Measurements from ENCODE around the gene YOD1. TPM values are rescaled to one million over a fixed set of nuclear protein-coding genes. Genes with fewer than 3 reads are reported as not detected.

The YOD1 gene
- total and polyA plus RNA-seq, 2 donors: 10.5 to 11.5 TPM

- no peak for DNase-seq (ENCODE audit: low read depth in 6 of 9, low spot score in 9 of 9)
- 94% methylated on average over 5 of the region's 5 CpGs for WGBS
- Histone ChIP-seq H3K27me3 (ENCODE audit: control insufficient read depth in 2 of 2, insufficient read depth in 1 of 2, low read length in 1 of 2) (no peaks in the 10 kb centered on the region), H3K9me3 (ENCODE audit: control insufficient read depth in 2 of 2, insufficient read depth in 1 of 2, low read length in 1 of 2) (no peaks in the 10 kb centered on the region), H3K4me1 (ENCODE audit: control insufficient read depth in 2 of 2, insufficient read depth in 2 of 2, low read length in 2 of 2) (no peaks in the 10 kb centered on the region), H3K27ac (ENCODE audit: low read depth in 1 of 2, low read length in 1 of 2) (no peak overlapping the region), H3K4me3 (ENCODE audit: low read length in 2 of 2) (no peak overlapping the region), H3K36me3 (ENCODE audit: control insufficient read depth in 2 of 2, insufficient read depth in 2 of 2, low read length in 1 of 2) (no peaks in the 10 kb centered on the region)
Measured at GRCh38 chr1:207001492-207002245, 49.3 kb downstream of the YOD1 start.

- Histone ChIP-seq H3K4me3 (ENCODE audit: low read length in 2 of 2) (no peak overlapping the region), H3K27ac (ENCODE audit: low read depth in 1 of 2, low read length in 1 of 2) (no peak overlapping the region), H3K9me3 (ENCODE audit: control insufficient read depth in 2 of 2, insufficient read depth in 1 of 2, low read length in 1 of 2) (no peaks in the 10 kb centered on the region), H3K36me3 (ENCODE audit: control insufficient read depth in 2 of 2, insufficient read depth in 2 of 2, low read length in 1 of 2) (no peaks in the 10 kb centered on the region), H3K4me1 (ENCODE audit: control insufficient read depth in 2 of 2, insufficient read depth in 2 of 2, low read length in 2 of 2) (no peaks in the 10 kb centered on the region), H3K27me3 (ENCODE audit: control insufficient read depth in 2 of 2, insufficient read depth in 1 of 2, low read length in 1 of 2) (no peaks in the 10 kb centered on the region)
- no peak for DNase-seq (ENCODE audit: low read depth in 6 of 9, low spot score in 9 of 9)
- 77% methylated on average over 5 of the region's 5 CpGs for WGBS
Measured at GRCh38 chr1:207000651-207001291, 50.2 kb downstream of the YOD1 start.

GRCh38 chr1:206998816-206999215 lies 52.2 kb downstream of the YOD1 start:
- Histone ChIP-seq H3K9me3 (ENCODE audit: control insufficient read depth in 2 of 2, insufficient read depth in 1 of 2, low read length in 1 of 2) (no peaks in the 10 kb centered on the region), H3K4me1 (ENCODE audit: control insufficient read depth in 2 of 2, insufficient read depth in 2 of 2, low read length in 2 of 2) (no peaks in the 10 kb centered on the region), H3K36me3 (ENCODE audit: control insufficient read depth in 2 of 2, insufficient read depth in 2 of 2, low read length in 1 of 2) (no peaks in the 10 kb centered on the region), H3K4me3 (ENCODE audit: low read length in 2 of 2) (no peak overlapping the region), H3K27me3 (ENCODE audit: control insufficient read depth in 2 of 2, insufficient read depth in 1 of 2, low read length in 1 of 2) (no peaks in the 10 kb centered on the region), H3K27ac (ENCODE audit: low read depth in 1 of 2, low read length in 1 of 2) (no peak overlapping the region)
- 95% methylated on average over 2 of the region's 2 CpGs for WGBS
- DNase-seq (ENCODE audit: low read depth in 6 of 9, low spot score in 9 of 9): no peak

Other genes starting within 250 kb of the YOD1 start
- 0.05 TPM for gene IL20, start 185.6 kb downstream of the YOD1 start, total RNA-seq
- gene IL20, start 185.6 kb downstream of the YOD1 start, polyA plus RNA-seq: 0.66 TPM
- gene IL24, start 153.8 kb downstream of the YOD1 start, total RNA-seq: 0.09 TPM
- gene IL24, start 153.8 kb downstream of the YOD1 start, polyA plus RNA-seq: 0.50 TPM
- 38.9 TPM for gene FCMR, start 129.3 kb downstream of the YOD1 start, total RNA-seq
- 59.0 TPM for gene FCMR, start 129.3 kb downstream of the YOD1 start, polyA plus RNA-seq
- 0.24 TPM for gene PIGR, start 104.7 kb downstream of the YOD1 start, total RNA-seq
- gene PIGR, start 104.7 kb downstream of the YOD1 start, polyA plus RNA-seq: 1.1 TPM
- gene FCAMR, start 80.7 kb downstream of the YOD1 start, total RNA-seq: 0.19 TPM
- 0.43 TPM for gene FCAMR, start 80.7 kb downstream of the YOD1 start, polyA plus RNA-seq
- gene C1orf116, start 18.5 kb downstream of the YOD1 start, total RNA-seq: 0.05 TPM
- 0.98 TPM for gene C1orf116, start 18.5 kb downstream of the YOD1 start, polyA plus RNA-seq
- gene PFKFB2, start 2.1 kb upstream of the YOD1 start, total RNA-seq: 6.7 TPM
- 31.0 TPM for gene PFKFB2, start 2.1 kb upstream of the YOD1 start, polyA plus RNA-seq
- gene C4BPB, start 37.7 kb upstream of the YOD1 start, total RNA-seq: 0.71 TPM
- gene C4BPB, start 37.7 kb upstream of the YOD1 start, polyA plus RNA-seq: 1.1 TPM
- gene C4BPA, start 53.0 kb upstream of the YOD1 start, total RNA-seq: 0.09 TPM
- gene C4BPA, start 53.0 kb upstream of the YOD1 start, polyA plus RNA-seq: 0.32 TPM

All from thymus (tissue), 11 donors.